Measurements from ENCODE around the gene TSPAN33.

DNA sequence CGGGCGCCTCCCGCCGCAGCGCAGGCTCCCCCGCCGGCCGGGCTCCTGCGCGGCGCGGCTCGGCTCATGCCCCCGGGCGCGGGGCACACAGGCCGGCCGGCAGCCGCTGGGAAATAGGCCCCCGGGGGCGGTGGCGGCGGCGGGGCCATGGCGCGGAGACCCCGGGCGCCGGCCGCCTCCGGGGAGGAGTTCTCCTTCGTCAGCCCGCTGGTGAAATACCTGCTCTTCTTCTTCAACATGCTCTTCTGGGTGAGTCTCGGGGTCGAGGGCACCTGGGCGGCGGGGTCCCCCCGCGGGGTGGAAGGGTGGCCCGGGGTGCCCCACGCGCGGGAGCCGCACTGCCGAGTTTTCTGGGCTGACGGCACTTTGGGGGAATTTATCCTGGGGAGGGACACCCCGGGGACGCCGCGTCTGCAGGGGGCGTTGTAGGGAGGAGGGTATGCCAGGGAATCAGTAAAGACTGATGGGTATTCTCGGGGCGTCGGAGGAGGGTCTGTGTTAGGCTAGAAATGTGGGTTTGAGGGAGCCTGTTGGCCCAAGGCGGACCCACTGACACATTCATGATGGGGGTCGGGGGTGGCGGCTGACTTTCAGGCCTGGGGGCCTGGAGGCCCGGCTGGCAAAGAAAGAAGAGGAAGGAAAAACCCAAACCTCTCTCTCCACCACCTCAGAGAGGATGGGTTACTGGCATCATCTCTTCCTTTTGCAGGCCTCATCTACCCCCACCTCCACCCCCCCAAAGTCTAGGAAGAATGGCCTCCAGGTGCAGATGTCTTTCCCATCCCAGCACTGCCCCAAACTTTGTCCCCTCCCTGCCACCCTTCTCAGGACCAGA lies 544 bp downstream of the TSPAN33 start:
- TF ChIP-seq, protein P1, sequence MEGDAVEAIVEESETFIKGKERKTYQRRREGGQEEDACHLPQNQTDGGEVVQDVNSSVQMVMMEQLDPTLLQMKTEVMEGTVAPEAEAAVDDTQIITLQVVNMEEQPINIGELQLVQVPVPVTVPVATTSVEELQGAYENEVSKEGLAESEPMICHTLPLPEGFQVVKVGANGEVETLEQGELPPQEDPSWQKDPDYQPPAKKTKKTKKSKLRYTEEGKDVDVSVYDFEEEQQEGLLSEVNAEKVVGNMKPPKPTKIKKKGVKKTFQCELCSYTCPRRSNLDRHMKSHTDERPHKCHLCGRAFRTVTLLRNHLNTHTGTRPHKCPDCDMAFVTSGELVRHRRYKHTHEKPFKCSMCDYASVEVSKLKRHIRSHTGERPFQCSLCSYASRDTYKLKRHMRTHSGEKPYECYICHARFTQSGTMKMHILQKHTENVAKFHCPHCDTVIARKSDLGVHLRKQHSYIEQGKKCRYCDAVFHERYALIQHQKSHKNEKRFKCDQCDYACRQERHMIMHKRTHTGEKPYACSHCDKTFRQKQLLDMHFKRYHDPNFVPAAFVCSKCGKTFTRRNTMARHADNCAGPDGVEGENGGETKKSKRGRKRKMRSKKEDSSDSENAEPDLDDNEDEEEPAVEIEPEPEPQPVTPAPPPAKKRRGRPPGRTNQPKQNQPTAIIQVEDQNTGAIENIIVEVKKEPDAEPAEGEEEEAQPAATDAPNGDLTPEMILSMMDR (IDR thresholded peaks at IDR 0.05): no peak
- TF ChIP-seq POLR2A (IDR thresholded peaks at IDR 0.05): no peak
- TF ChIP-seq EP300 (IDR thresholded peaks at IDR 0.05): no peak
